SK-N-SH (cell line): ENCODE measurements around the gene INHBE. TPM values are rescaled to one million over a fixed set of nuclear protein-coding genes. Genes with fewer than 3 reads are reported as not detected.

Experiments used
- CTCF ChIA-PET: fragments of 300-600, 350-600 bp; formaldehyde crosslinking; extraction: SDS; loops from one replicate; lab custom pipeline; 2021; lab: Yijun Ruan, JAX
- POLR2A ChIA-PET: fragments of 350-600 bp; sonication (Branson Sonifier 250); formaldehyde crosslinking; extraction: SDS; loops from one replicate; lab custom pipeline; 2020; ENCODE audit warnings: antibody characterized with exemption, inconsistent platforms; lab: Yijun Ruan, JAX
- DNase-seq: peaks from one replicate; pipeline ENCODE4 v3.0.0; 2012
- H2AFZ ChIP-seq: fragments of 200-600 bp; sonication (generic); 2 replicates; pipeline ENCODE4 v1.8.1; 2016; ENCODE audit warnings: antibody characterized with exemption, mild to moderate bottlenecking, low read depth
- H3F3A ChIP-seq: fragments of 200-600 bp; sonication (generic); replicated peaks from 2 replicates; pipeline ENCODE3; 2016; ENCODE audit warnings: antibody characterized with exemption, mild to moderate bottlenecking; ENCODE audit not compliant: insufficient read depth
- H3K27ac ChIP-seq, 2 experiments: fragments of 200-500 bp in 1 of 2; fragments of 200-600 bp in 1 of 2; sonication (Bioruptor generic) in 1 of 2; sonication (generic), shearing (Covaris generic) in 1 of 2; 2 replicates each; pipeline versions ENCODE4 v1.5.1 to v1.6.1; 2014 to 2016; ENCODE audit warnings: low read depth in 2 of 2, inconsistent platforms in 1 of 2, low read length in 1 of 2, mild to moderate bottlenecking in 1 of 2, mixed read lengths in 1 of 2
- H3K27me3 ChIP-seq: fragments of 200-600 bp; sonication (generic), shearing (Covaris generic); 2 replicates; pipeline ENCODE4 v1.6.1; 2016; ENCODE audit warnings: mixed run types; ENCODE audit not compliant: insufficient read depth
- H3K36me3 ChIP-seq, 2 experiments: fragments of 200-500 bp in 1 of 2; fragments of 200-600 bp in 1 of 2; sonication (Bioruptor generic) in 1 of 2; sonication (generic) in 1 of 2; replicated peaks in 1 of 2; 2 replicates each; pipeline versions ENCODE3 to v1.5.1; 2014 to 2016; ENCODE audit warnings: low read length in 1 of 2, mild to moderate bottlenecking in 1 of 2; ENCODE audit not compliant: insufficient read depth in 2 of 2, control insufficient read depth in 1 of 2
- H3K4me1 ChIP-seq, 2 experiments: fragments of 200-500 bp in 1 of 2; fragments of 200-600 bp in 1 of 2; sonication (Bioruptor generic) in 1 of 2; sonication (generic), shearing (Covaris generic) in 1 of 2; 2 replicates each; pipeline versions ENCODE4 v1.5.1 to v1.6.1; 2014 to 2016; ENCODE audit warnings: low read depth in 1 of 2, low read length in 1 of 2, mixed run types in 1 of 2; ENCODE audit not compliant: insufficient read depth in 2 of 2, control insufficient read depth in 1 of 2
- H3K4me2 ChIP-seq: fragments of 200-600 bp; sonication (generic), shearing (Covaris generic); 2 replicates; pipeline ENCODE4 v1.6.1; 2017; ENCODE audit warnings: mixed run types
- H3K4me3 ChIP-seq, 2 experiments: fragments of 200-500 bp in 1 of 2; fragments of 200-600 bp in 1 of 2; sonication (Bioruptor generic) in 1 of 2; sonication (generic), shearing (Covaris generic) in 1 of 2; 2 replicates each; pipeline versions ENCODE4 v1.5.1 to v1.8.1; 2014 to 2016; ENCODE audit warnings: low read depth in 2 of 2, inconsistent platforms in 1 of 2, low read length in 1 of 2, mild to moderate bottlenecking in 1 of 2, mixed read lengths in 1 of 2, moderate library complexity in 1 of 2
- H3K79me2 ChIP-seq: fragments of 200-600 bp; sonication (generic); 2 replicates; pipeline ENCODE4 v1.8.1; 2017; ENCODE audit warnings: mild to moderate bottlenecking; ENCODE audit not compliant: insufficient read depth
- H3K9ac ChIP-seq: fragments of 200-600 bp; sonication (generic); 2 replicates; pipeline ENCODE4 v1.6.1; 2017; ENCODE audit warnings: mixed run types
- H3K9me2 ChIP-seq: fragments of 200-600 bp; sonication (generic); 2 replicates; pipeline ENCODE4 v1.6.1; 2017; ENCODE audit warnings: mixed run types
- H3K9me3 ChIP-seq: fragments of 200-600 bp; sonication (generic); 2 replicates; pipeline ENCODE4 v1.6.1; 2017; ENCODE audit warnings: mixed run types, mild to moderate bottlenecking, moderate library complexity
- H4K20me1 ChIP-seq: fragments of 200-600 bp; sonication (generic); 2 replicates; pipeline ENCODE4 v1.6.1; 2017; ENCODE audit warnings: mild to moderate bottlenecking, mixed run types; ENCODE audit not compliant: insufficient read depth
- ELF1 ChIP-seq: IDR thresholded peaks from 2 replicates; pipeline ENCODE4 v1.4.0; 2012
- EP300 ChIP-seq, 2 experiments: IDR thresholded peaks; 2 replicates each; pipeline versions ENCODE4 v1.4.0 to v1.6.1; 2012; ENCODE audit warnings: borderline replicate concordance in 1 of 2, low read depth in 1 of 2, low read length in 1 of 2
- FOXJ3 ChIP-seq: sonication (generic); formaldehyde crosslinking; IDR thresholded peaks from 2 replicates; pipeline ENCODE4 v1.5.1; 2020; ENCODE audit warnings: mild to moderate bottlenecking, missing genetic modification reagents
- GABPA ChIP-seq: IDR thresholded peaks from 2 replicates; pipeline ENCODE4 v1.4.0; 2012; ENCODE audit warnings: low read depth, mild to moderate bottlenecking
- JUND ChIP-seq: IDR thresholded peaks from 2 replicates; pipeline ENCODE4 v1.4.0; 2012
- MEF2A ChIP-seq: IDR thresholded peaks from 2 replicates; pipeline ENCODE4 v1.4.0; 2012; ENCODE audit warnings: low read depth, borderline replicate concordance
- MXI1 ChIP-seq: IDR thresholded peaks from 2 replicates; pipeline ENCODE4 v1.6.1; 2012; ENCODE audit warnings: mild to moderate bottlenecking, low read depth, low read length, improper control_type of control experiment
- NFIC ChIP-seq: IDR thresholded peaks from 2 replicates; pipeline ENCODE4 v1.4.0; 2012; ENCODE audit warnings: borderline replicate concordance
- TEAD4 ChIP-seq: IDR thresholded peaks from 2 replicates; pipeline ENCODE4 v1.4.0; 2012; ENCODE audit warnings: mild to moderate bottlenecking, borderline replicate concordance; ENCODE audit not compliant: insufficient read depth
- WGBS: methylation state at CpG from one replicate; pipeline ENCODE4 v1.1.6; 2017; ENCODE audit warnings: low lambda C conversion rate; 5-methylcytosine and 5-hydroxymethylcytosine counted together
- polyA plus RNA-seq, 3 experiments: library from polyadenylated mRNA; depleted of rRNA; stranded (reverse); fragments of >200 nt; gene quantifications; 2 replicates each; pipeline ENCODE4 v1.2.3, GENCODE V29; 2012
- TF ChIP-seq, protein P1 (sequence below): fragments of 150-350 bp; IDR thresholded peaks from 2 replicates; pipeline ENCODE4 v1.6.1; 2016; ENCODE audit warnings: mild to moderate bottlenecking, low read depth, low read length
- TF ChIP-seq, protein P2 (sequence below): IDR thresholded peaks from 2 replicates; pipeline ENCODE4 v1.6.1; 2012; ENCODE audit warnings: mild to moderate bottlenecking, low read depth, low read length, moderate library complexity

INHBE gene
- polyA plus RNA-seq, 1 of the 3 experiments (the other 2 are of a cell fraction): 0.03 TPM

DNA sequence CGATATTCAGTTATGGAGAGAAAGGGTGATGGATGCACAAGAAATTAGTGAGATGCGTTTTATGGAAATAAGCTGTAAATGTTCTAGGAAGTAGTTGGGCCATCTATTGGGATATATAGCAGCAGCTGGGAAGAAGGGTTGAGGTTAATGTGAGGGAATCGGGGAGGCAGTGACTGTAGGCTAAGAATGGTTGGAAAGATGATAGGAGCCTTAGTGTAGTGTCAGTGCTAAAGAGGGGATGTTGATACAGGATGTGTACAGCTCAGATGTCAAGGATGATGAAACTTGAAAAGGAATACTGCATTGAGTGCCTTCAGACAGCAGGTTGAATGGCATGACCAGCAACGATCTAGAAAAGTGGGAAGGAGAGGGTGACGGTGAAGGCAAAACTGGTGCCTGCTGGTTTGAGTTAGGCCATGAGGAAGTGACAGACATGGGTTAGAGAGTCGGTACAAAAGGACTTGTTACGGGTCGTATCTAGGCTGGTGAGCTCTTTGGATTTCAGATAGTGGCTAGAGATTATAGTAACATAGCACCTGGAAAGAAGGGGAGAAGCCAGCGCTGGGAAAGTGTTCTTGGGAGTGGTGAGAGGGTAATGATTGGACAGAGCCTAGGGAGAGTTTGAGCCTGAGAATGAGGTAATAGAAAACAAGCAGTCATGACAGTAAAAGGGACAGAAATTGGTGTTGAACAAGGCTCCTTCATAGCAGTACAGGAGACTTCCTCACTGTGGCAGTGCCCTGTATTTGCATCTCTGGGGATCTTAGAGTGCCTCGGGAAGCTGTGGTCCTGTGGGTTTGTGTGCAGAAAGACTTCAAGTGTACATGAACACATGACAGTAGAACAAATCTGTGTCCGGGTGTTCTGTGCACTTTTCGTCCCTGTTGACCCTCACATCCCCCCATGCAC is 42.4 kb downstream of the INHBE start:
- CTCF ChIA-PET: interaction anchor here (0.6 to 1.4 kb wide), 6 partner anchors 17 to 283 kb away, joined by 3 to 5 read pairs (median 4); partner anchors contain the start of gene GLI1
- POLR2A ChIA-PET: interaction anchor here (0.6 to 1.5 kb wide), 5 partner anchors 8 to 23 kb away, joined by 3 to 8 read pairs (median 4); partner anchors contain the start of gene DDIT3
- H4K20me1 ChIP-seq: no peaks in the 10 kb centered on the region
- TF ChIP-seq MXI1 (no peak), NFIC (no peak), JUND (no peak), MEF2A (no peak), EP300 (IDR thresholded peaks at IDR 0.05; ENCODE audit: borderline replicate concordance in 1 of 2, low read depth in 1 of 2, low read length in 1 of 2) (no peak), TEAD4 (no peak), ELF1 (no peak)
- TF ChIP-seq, protein P1, sequence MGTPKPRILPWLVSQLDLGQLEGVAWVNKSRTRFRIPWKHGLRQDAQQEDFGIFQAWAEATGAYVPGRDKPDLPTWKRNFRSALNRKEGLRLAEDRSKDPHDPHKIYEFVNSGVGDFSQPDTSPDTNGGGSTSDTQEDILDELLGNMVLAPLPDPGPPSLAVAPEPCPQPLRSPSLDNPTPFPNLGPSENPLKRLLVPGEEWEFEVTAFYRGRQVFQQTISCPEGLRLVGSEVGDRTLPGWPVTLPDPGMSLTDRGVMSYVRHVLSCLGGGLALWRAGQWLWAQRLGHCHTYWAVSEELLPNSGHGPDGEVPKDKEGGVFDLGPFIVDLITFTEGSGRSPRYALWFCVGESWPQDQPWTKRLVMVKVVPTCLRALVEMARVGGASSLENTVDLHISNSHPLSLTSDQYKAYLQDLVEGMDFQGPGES: no peak
- TF ChIP-seq, protein P2, sequence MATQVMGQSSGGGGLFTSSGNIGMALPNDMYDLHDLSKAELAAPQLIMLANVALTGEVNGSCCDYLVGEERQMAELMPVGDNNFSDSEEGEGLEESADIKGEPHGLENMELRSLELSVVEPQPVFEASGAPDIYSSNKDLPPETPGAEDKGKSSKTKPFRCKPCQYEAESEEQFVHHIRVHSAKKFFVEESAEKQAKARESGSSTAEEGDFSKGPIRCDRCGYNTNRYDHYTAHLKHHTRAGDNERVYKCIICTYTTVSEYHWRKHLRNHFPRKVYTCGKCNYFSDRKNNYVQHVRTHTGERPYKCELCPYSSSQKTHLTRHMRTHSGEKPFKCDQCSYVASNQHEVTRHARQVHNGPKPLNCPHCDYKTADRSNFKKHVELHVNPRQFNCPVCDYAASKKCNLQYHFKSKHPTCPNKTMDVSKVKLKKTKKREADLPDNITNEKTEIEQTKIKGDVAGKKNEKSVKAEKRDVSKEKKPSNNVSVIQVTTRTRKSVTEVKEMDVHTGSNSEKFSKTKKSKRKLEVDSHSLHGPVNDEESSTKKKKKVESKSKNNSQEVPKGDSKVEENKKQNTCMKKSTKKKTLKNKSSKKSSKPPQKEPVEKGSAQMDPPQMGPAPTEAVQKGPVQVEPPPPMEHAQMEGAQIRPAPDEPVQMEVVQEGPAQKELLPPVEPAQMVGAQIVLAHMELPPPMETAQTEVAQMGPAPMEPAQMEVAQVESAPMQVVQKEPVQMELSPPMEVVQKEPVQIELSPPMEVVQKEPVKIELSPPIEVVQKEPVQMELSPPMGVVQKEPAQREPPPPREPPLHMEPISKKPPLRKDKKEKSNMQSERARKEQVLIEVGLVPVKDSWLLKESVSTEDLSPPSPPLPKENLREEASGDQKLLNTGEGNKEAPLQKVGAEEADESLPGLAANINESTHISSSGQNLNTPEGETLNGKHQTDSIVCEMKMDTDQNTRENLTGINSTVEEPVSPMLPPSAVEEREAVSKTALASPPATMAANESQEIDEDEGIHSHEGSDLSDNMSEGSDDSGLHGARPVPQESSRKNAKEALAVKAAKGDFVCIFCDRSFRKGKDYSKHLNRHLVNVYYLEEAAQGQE: no peak
- H3K9me2 ChIP-seq: no peaks in the 10 kb centered on the region
- no peak for DNase-seq
- H2AFZ ChIP-seq: no peak overlapping the region
- peaks cover 51 to 70% of the 10 kb centered on the region in 2 experiments for H3K36me3 ChIP-seq
- no peak overlapping the region for H3K4me2 ChIP-seq
- 94% methylated on average over 12 of the region's 12 CpGs for WGBS
- no peak overlapping the region for H3K4me3 ChIP-seq
- H3K79me2 ChIP-seq: peaks cover 9% of the 10 kb centered on the region; the same call in 1 of the 2 replicates
- no peaks in the 10 kb centered on the region for H3K27me3 ChIP-seq
- H3K27ac ChIP-seq: no peak overlapping the region
- no peaks in the 10 kb centered on the region for H3K4me1 ChIP-seq
- H3K9me3 ChIP-seq: no peaks in the 10 kb centered on the region
- H3F3A ChIP-seq: peaks cover 7% of the 10 kb centered on the region
- no peak overlapping the region for H3K9ac ChIP-seq

DNA sequence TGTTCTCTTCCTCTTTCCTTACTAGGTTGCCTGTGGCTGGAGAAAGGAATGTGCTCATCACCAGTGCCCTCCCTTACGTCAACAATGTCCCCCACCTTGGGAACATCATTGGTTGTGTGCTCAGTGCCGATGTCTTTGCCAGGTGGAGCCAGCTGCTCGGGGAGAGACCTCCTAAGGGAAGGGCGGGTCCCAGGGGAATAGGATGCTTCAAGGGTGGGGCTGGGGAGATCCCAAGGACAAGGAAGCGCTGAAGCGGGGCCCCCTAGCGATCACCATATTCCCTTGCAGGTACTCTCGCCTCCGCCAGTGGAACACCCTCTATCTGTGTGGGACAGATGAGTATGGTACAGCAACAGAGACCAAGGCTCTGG is 43.0 kb downstream of the INHBE start:
- Histone ChIP-seq H3K4me3 (no peak overlapping the region), H3K27ac (no peak overlapping the region), H3K9me2 (no peaks in the 10 kb centered on the region), H3K4me2 (no peak overlapping the region), H4K20me1 (no peaks in the 10 kb centered on the region), H3K4me1 (no peaks in the 10 kb centered on the region), H3K9me3 (no peaks in the 10 kb centered on the region), H3F3A (peaks cover 6% of the 10 kb centered on the region), H3K36me3 (peaks cover 47 to 67% of the 10 kb centered on the region in 2 experiments), H3K27me3 (no peaks in the 10 kb centered on the region), H3K9ac (no peak overlapping the region), H2AFZ (no peak overlapping the region), H3K79me2 (peaks cover 3% of the 10 kb centered on the region; the same call in 1 of the 2 replicates)
- no peak for TF ChIP-seq GABPA
- TF ChIP-seq FOXJ3 (CRISPR knock-in tag): no peak
- WGBS: 90% methylated on average over 9 of the region's 9 CpGs
- no peak for DNase-seq
- POLR2A ChIA-PET: interaction anchor here (1.3 to 1.4 kb wide), 3 partner anchors 10 to 22 kb away, joined by 3 to 8 read pairs (median 6); partner anchors contain the start of gene DDIT3
- CTCF ChIA-PET: interaction anchor here (0.8 to 1.4 kb wide), 3 partner anchors 39 to 284 kb away, joined by 3 to 5 read pairs (median 3); partner anchors contain the start of gene GLI1
